NOMO-1 treated with dmso at 0.1 percent for 144 hours (cell line): Measurements from ENCODE around the gene ARRDC2.
"Not testable (repeated sequence)": the region's sequence is repeated elsewhere in the genome, so short reads cannot be mapped to it uniquely, and the experiment has no call there.

ENCODE experiments used
- DNase-seq: peaks from one replicate; lab custom pipeline; 2025; ENCODE audit not compliant: unreplicated experiment; lab: John Stamatoyannopoulos, UW

ARRDC2 gene

GRCh38 chr19:17989425-17990094 lies 18.4 kb upstream of the ARRDC2 start:
- no peak for DNase-seq

GRCh38 chr19:17993076-17993813 lies 14.7 kb upstream of the ARRDC2 start:
- DNase-seq = no peak

DNA sequence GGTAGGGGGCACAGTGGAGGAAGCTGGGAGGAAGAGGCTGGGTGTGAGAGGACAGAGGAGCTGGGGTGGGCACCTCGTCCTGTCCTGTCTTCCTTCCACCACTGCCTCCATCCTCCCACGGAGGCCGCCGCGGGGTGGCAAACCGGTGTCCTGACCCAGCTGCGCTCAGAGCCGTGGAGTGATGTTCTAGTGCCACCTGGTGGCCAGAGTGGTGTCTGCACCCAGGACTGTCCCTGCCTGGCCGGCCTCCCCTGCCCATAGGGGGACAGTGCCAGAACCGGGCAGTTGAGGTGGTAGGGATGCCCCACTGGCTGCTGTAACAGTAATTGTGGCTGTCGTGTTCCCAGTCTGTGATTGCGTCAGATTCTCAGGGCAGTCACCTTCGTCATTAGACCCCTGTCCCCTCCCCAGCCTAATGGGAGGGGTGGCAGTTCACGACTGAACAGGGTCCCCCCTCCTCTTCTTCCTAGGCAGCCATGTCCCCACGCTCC lies 11.1 kb upstream of the ARRDC2 start:
- peak; percentile 72 for DNase-seq

- no peak for DNase-seq
These were observed 9.8 kb upstream of the ARRDC2 start for GRCh38 chr19:17997969-17998826.

- DNase-seq = no peak
These were observed 9.2 kb upstream of the ARRDC2 start for GRCh38 chr19:17998827-17999150.

DNA sequence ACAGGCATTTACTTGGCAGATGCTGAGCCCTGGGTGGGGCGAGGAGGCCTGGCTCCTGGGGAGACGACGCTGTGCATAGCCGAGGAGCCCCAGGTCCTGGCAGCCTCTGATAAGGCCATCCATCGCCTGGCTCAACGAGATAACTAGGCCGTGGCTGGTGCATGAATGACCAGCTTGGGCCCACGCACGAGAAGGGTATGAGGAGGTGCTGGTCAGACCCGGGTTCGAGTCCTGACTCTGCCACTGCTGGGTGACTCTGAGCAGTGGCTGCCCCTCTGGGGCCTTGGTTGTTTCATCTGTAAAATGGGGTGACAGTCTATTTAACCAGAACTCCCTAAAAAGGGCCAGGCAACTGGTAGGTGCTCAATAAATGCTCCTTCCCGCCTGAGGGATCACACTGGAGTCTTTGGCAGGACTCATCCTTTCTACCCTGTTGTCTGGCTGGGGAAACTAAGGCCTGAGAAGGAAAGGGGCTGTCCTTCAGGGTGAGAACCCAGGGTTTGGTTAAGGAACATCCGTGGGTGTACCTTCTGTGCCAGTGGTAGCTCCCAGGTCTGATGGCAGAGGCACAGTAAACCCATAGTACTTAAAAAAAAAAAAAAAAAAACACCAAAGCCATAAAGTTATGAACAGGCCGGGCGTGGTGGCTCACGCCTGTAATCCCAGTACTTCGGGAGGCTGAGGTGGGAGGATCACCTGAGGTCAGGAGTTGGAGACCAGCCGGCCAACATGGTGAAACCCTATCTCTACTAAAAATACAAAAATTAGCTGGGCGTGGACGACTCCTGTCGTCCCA lies 8.1 kb upstream of the ARRDC2 start:
- DNase-seq = no peak

DNA sequence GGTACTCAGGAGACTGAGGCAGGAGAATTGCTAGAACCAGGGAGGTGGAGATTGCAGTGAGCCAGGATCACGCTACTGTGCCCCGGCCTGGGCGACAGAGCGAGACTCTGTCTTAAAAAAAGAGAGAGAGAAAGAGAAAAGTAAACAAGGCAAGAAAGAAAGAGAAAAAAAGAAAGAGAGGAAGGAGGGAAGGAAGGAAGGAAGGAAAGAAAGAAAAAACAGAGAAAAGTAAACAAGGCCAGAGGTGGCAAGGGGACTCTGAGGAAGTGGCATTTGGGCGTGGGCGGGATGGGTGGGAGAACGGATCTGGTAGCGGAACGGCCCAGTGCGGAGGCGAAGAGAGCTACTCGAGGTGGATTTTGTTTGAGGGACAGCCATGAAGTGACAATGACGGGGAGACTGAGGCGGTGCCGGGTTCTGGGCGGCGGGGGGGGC lies 7.5 kb upstream of the ARRDC2 start:
- DNase-seq = no peak

DNA sequence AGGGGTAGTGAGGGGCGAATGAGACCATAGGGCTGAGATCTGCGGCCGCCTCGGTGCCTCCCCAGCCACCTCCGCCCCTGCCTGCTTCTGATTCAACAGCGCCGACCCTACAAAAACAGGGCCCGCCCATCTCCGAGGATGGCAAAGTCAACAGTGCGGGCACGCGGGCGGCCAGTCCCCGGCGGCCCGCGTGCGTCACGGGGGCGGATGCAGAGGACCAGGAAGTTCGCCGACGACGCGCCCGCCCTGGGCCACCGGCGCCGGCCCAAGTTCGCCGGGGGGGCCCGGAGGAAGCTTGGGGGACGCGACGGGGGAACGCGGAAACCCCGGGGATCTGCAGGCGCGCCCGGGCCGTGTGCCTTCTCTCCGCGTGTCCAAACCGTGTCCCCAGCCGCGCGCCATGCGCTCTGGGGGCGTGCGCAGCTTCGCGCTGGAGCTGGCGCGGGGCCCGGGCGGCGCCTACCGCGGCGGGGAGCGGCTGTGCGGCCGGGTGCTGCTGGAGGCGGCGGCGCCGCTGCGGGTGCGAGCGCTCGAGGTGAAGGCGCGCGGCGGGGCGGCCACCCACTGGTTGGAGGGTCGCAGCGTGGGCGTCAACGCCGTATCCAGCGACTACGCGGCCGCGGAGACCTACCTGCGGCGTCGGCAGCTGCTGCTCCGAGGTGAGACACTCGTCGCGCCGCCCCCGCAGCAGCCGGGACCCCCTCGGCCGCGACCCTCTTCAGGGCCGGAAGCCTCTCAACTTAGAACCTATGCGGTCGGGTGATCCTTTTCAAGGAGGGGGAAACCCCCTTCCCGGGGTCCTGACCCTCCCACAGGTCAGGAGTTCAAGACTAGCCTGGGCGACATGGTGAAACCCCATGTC lies 6.8 kb upstream of the ARRDC2 start:
- peak; percentile 84 for DNase-seq

GRCh38 chr19:18001777-18002345 lies 6.1 kb upstream of the ARRDC2 start:
- DNase-seq = no peak

DNA sequence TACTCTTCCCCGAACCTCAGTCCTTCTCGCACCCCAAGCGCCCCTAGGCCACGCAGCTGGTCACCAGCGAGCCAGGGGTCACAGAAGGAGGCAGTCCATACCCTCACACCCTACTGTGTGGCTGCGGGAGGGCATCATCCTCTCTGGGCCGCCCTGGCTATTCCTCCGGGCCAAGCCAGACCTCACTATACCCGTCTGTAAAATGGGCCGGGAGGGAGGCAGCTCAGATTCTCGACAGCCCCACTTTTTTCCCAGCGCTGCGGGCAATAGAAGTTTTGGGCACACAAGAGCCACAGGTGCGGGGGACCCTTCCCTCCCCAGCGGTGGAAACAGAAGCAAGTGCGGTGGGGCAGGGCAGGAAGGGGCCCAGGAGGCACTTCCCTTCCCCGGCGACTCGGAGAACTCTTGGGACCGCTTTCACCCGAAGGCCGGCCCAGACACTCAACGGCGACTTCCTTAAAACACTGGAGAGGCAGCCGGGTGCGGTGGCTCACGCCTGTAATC lies 5.6 kb upstream of the ARRDC2 start:
- peak; percentile 59 for DNase-seq

GRCh38 chr19:18005750-18006149 lies 2.2 kb upstream of the ARRDC2 start:
- not testable (repeated sequence) for DNase-seq

DNA sequence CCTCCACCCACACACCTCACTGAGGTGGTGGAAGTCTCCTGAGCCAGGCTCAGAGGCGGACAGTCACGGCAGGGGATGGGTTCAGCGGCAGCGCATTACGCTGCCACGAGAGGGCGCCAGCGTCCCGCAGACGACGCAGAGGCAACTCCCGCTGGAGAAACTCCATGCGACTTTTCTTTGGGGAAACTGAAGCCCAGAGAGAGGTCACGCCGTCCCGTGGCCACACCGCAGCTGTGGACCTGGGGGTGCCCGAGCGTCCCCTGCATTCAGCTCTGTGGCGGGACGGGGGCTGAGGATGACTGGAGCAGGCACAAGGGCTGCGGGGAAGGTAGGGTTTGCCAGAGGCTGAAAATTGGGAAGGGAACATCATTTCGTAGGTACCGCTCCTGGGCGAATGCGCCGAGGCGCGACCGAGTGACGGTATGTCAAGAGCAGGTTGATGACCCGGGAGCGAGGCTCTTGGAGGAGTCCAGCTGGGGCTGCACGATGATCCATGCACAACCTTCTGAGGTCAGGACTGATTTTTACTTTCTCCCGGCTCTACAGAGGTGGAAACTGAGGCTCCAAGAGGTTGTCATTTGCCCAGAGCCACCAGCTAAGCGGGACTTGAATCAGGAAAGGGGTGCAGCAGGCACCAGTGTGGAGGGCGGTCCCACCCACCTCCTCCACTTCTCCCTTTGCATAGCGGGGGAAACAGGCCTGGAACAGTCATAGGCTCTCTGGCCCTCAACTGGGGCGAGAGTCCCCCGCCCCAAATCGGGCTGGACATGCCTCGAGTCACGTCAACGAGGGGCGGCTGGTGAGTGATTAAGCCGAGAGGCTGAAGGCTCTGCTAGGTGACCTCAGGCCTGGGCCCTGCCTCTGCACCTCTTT lies 690 bp upstream of the ARRDC2 start:
- DNase-seq = peak; percentile 53

DNA sequence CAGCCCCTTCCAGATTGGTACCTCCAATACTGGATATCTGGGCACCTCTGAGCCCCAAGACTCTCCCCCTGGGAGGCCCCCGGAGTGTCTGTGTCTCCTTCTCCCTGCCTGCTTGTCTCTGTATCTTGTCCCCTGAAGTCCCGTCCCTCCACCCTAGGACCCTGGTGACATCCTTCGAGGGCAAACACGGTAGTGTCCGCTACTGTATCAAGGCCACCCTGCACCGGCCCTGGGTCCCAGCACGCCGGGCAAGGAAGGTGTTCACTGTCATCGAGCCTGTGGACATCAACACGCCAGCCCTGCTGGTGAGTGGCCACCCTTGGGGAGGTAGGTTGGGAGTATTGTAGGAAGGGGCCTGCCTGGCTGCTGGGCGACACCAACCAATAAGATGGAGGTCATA lies 844 bp downstream of the ARRDC2 start:
- no peak for DNase-seq

GRCh38 chr19:18009412-18010066 lies 1.6 kb downstream of the ARRDC2 start:
- no peak for DNase-seq

GRCh38 chr19:18010149-18010548 lies 2.2 kb downstream of the ARRDC2 start:
- DNase-seq = no peak

DNA sequence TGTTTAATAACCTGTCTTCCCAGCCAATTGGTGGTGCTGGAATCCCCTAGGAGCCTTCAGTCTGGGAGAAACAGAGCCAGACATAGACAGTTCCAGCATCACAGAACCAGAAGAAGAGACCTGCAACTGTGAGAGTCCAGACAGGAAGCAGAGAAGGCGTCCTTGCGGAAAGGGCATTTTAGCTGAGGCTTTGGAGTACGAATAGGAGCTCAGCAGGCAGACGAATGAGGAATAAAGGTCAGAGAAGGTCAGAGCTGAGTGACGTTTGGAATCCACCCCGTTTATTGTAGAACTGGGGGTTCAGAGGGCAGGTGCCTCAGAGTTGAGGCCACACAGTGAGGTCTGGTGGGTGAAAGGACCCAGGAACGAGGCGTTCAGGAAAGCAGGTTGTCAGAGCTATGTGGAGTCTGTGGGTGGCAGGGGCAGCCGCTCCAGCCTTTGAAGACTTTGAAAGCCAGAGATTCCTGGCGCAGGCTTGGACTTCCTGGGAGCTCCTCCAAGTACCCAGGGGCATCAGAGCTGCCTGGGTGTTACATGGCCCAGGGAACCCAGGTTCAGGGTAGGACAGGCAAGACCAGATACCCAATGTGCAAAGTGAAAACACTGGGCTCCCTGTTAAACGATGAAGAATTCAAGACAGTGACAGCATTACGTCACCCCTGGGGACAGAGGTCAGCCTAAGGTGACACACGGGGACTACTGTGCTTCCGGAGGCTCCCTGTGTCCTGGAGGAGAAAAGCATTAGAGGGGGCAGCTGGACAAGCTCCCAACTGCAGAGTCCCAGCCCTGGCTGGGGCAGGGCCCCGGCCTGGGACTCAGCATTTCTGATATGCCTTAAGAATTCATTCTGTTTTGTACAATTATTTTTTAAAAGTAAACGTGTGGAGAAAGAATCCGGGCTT lies 5.5 kb downstream of the ARRDC2 start:
- no peak for DNase-seq

DNA sequence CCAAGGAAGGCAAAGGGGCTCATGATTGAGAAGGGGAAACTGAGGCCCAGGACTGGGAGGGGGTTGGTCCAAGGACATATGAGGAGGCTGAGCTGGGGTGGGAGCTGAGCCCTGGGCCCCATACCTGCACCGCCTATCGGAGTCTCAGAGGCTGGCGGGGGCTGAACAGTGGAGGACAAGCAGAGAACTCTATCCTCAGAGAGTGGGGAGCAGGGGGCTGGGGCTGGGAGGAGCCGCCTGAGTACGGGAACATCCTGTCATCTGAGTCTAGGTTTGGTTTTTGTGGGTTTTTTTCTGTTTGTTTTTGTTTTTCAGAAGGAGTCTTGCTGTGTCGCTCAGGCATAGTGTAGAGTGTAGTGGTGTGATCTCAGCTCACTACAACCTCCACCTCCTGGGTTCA lies 6.2 kb downstream of the ARRDC2 start:
- no peak for DNase-seq
